Activated CD4-positive, alpha-beta T cell treated with anti-CD3 and anti-CD28 coated beads for 4 hours (primary cell): ENCODE data around the gene ATP13A3.

Source experiments
- DNase-seq, 2 donors: peaks; one replicate each; pipeline ENCODE4 v3.0.0-alpha.2; 2020

The ATP13A3 gene

DNA sequence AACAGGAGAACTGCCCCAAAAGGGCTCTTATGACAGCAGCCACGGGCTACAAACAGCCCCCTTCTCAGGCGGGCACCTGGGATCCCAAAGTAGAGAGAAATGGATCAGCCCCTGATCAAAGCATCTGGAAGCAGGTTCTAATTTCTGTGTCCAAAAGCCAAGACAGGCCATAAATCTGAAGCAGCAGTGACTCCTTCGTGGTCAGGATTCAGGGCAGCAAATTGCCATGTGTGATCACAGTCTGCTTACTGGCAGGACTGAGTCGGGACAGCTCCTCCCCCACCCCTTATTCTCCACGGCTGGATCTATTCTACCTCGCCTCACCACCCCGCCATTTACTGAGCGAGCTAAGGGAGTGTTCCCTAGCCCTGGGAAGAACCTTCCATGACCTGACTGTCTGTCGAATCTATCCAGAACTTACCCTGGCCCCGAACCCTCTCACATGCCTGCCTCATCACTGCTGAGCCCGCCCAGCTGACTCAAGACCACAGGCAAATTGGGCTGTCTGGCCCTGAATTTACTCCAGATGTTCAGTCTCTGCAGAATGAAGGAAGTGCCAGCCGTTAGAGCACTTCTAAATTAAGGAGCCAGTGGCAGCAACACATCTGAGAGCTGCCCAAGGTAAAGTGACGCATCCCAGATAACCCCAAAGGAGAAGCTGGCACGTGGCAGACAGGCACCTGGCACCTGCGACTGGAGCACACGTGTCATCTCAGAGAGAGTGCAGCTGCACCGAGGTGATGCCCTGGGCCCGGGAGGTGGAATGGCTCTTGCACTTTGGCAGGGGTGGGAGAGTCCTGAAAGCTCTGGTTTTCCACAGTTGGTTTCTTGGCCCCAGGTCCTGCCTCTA, 118.6 kb downstream of the ATP13A3 start:
- DNase-seq, result no peak

GRCh38 chr3:194365978-194366490, 120.8 kb downstream of the ATP13A3 start:
- DNase-seq, result no peak

DNA sequence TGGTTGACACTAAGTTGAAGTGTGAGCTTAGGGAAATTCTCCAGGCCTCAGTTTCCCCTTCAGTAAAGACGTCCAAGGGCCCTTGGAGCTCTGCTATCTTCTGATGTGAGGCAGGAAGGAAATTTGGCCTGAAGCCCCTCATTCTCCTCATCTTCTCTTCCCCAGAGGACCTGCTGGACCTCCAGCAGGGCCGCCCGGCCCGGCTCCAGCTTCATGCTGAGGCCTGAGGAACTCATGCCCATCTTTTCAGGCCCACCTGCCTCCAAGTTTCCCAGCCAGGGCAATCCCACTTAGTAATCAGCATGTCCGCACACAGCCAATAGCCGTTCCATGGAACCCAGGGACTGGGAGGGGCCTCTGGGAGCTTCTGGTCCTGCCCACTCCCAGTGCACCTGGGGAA, 121.3 kb downstream of the ATP13A3 start:
- no peak for DNase-seq

DNA sequence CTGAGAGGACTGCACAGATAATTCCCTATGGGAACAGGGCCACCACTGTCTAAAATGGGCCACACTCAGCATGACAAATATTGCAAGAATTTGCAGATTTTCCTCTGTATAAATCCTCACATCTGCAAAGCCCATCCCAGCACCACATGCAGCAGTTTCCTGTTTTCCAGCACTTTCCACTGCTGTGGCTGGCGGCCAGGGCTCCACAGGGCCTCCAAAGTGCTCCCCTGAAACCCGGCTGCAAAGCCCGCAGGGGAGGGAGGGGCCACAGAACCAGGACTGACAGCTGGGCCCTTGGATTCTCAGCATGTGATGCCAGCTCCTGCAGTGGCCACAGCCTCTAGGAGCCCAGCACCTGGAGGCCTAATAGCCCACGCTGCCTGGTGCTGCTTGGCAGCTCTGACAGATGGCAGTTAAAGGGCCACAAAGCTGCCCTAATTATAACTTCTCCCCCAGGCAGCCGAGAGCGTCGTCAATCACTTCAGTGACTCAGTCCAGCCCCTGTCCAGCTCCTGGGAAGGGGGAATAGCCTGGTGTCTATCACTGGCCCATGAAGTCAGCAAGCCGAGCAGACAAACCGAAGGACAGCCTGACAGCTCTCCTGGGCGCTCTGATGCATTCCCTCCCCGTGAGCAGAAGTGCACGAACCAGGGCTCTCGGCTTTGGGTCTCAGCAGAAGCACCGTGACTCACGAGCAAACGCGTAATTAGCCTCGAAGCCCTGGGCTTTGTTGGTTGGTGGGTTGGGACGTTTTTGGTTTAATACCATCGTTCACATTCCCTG, 122.0 kb downstream of the ATP13A3 start:
- no peak for DNase-seq

GRCh38 chr3:194364314-194364651, 122.5 kb downstream of the ATP13A3 start:
- no peak for DNase-seq

GRCh38 chr3:194360568-194360967, 126.2 kb downstream of the ATP13A3 start:
- DNase-seq, result no peak

GRCh38 chr3:194357681-194358080, 129.1 kb downstream of the ATP13A3 start:
- no peak for DNase-seq

- no peak for DNase-seq
Measured at GRCh38 chr3:194355379-194355778, 131.4 kb downstream of the ATP13A3 start.

GRCh38 chr3:194354315-194354714, 132.5 kb downstream of the ATP13A3 start:
- no peak for DNase-seq
